Calu3 (cell line): ENCODE measurements around the gene UACA. TPM values are rescaled to one million over a fixed set of nuclear protein-coding genes. Genes with fewer than 3 reads are reported as not detected.

ENCODE experiments used
- BruUV-seq: library from RNA; stranded (reverse); fragments of 400-500 nt; replicated peaks from 2 replicates; lab custom pipeline; 2021; lab: Mats Ljungman, UMichigan
- CTCF ChIA-PET: fragments of 300-600 bp; sonication (Branson Sonifier 250); formaldehyde crosslinking; loops from one replicate; lab custom pipeline; 2022; ENCODE audit warnings: antibody characterized with exemption; lab: Charles Lee
- DNase-seq: peaks from one replicate; pipeline ENCODE4 v3.0.0; 2022
- H3K27ac Mint-ChIP-seq: one replicate; pipeline ENCODE4 v1.8.0; 2022; ENCODE audit warnings: mixed read lengths; ENCODE audit not compliant: unreplicated experiment
- H3K27me3 Mint-ChIP-seq: one replicate; pipeline ENCODE4 v1.8.0; 2022; ENCODE audit warnings: mixed read lengths; ENCODE audit not compliant: unreplicated experiment
- H3K36me3 Mint-ChIP-seq: one replicate; pipeline ENCODE4 v1.8.0; 2022; ENCODE audit warnings: mild to moderate bottlenecking, moderate library complexity, mixed read lengths; ENCODE audit not compliant: insufficient read depth, unreplicated experiment
- H3K4me1 Mint-ChIP-seq: one replicate; pipeline ENCODE4 v1.8.0; 2022; ENCODE audit warnings: mild to moderate bottlenecking, low read depth, mixed read lengths; ENCODE audit not compliant: unreplicated experiment
- H3K4me3 Mint-ChIP-seq: one replicate; pipeline ENCODE4 v1.8.0; 2022; ENCODE audit warnings: mild to moderate bottlenecking, low read depth, moderate library complexity, mixed read lengths; ENCODE audit not compliant: unreplicated experiment
- H3K9me3 Mint-ChIP-seq: one replicate; pipeline ENCODE4 v1.8.0; 2022; ENCODE audit warnings: low read depth, mixed read lengths; ENCODE audit not compliant: unreplicated experiment
- intact Hi-C: fragments of 100-400 bp; cut with micrococcal nuclease; formaldehyde crosslinking; loops from one replicate; pipeline ENCODE4 v1.10.0; 2022; ENCODE audit not compliant: unreplicated experiment
- total RNA-seq: library from RNA; stranded (reverse); gene quantifications from 2 replicates; pipeline ENCODE4 v1.2.3, GENCODE V29; 2022
- TF ChIP-seq, protein P1 (sequence below): fragments of 200-600 bp; IDR thresholded peaks from one replicate; pipeline ENCODE4 v1.8.0; 2022; ENCODE audit warnings: antibody characterized with exemption; ENCODE audit not compliant: unreplicated experiment

The UACA gene
- total RNA-seq, 1 experiment from 2014 or later: 35.5 TPM

DNA sequence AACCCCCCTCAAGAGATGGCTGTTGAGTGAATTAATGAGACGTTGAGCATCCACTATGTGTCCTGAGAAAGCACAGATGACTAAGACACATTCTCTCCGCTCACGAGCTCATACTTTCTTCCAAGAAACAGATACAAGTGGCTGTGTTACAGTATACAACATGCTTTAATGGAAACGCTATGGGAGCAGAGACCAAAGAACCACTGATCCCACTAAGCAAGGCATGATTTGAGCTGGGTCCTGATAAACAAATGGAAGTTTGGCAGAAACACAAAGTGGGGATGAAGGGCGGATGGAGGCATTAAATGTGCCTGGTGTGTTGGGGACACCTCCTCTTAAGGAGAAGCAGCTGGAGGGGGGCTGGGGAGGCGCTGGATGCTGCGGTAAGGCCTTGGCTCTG is 129.4 kb downstream of the UACA start:
- no peak overlapping the region for H3K27ac Mint-ChIP-seq
- DNase-seq: no peak
- BruUV-seq: no TSS peak
- TF ChIP-seq, protein P1, sequence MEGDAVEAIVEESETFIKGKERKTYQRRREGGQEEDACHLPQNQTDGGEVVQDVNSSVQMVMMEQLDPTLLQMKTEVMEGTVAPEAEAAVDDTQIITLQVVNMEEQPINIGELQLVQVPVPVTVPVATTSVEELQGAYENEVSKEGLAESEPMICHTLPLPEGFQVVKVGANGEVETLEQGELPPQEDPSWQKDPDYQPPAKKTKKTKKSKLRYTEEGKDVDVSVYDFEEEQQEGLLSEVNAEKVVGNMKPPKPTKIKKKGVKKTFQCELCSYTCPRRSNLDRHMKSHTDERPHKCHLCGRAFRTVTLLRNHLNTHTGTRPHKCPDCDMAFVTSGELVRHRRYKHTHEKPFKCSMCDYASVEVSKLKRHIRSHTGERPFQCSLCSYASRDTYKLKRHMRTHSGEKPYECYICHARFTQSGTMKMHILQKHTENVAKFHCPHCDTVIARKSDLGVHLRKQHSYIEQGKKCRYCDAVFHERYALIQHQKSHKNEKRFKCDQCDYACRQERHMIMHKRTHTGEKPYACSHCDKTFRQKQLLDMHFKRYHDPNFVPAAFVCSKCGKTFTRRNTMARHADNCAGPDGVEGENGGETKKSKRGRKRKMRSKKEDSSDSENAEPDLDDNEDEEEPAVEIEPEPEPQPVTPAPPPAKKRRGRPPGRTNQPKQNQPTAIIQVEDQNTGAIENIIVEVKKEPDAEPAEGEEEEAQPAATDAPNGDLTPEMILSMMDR: no peak
- CTCF ChIA-PET: interaction anchor here (1.8 kb wide), 2 partner anchors 10 to 65 kb away, joined by 6 to 7 read pairs; no protein-coding TSS in a partner anchor
- peaks cover 29% of the 10 kb centered on the region for H3K4me1 Mint-ChIP-seq
- H3K27me3 Mint-ChIP-seq: peaks cover 14% of the 10 kb centered on the region
- no peak overlapping the region for H3K4me3 Mint-ChIP-seq
- no peaks in the 10 kb centered on the region for H3K36me3 Mint-ChIP-seq
- H3K9me3 Mint-ChIP-seq: no peaks in the 10 kb centered on the region
- intact Hi-C loops: no loop called here

DNA sequence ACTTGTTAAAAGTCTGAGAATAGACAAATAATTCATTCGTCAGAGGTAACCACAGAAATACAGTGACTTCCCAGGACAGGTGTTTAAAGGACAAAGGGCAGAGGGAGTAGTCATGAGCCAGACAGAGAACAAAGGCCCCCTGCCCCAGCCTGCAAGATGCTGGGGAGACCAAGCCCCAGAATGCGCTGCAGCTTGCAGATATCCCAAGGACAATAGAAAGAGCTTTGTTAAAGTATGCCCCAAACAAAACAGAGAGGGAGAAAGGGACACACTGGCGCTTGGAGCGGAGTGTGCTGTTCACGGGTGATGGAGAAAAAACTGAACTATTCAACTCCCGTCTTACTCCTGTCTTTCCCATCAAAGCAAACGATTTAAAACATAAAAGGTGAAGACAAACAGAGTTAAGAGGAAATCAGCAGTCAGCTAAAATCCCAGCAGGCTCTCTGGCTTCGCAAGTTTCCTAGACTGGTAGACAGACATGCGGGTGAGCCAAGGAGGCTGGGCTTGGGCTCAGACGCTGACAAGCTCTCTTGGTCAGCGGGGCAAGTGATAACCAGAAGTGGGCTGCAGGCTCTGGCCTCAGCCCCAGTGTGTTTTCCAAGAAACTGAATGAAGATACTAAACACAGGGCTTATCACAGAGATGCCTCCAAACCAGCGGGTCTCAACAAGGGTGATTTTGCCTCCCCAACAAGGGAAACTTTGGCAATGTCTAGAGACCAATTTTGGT is 130.1 kb downstream of the UACA start:
- H3K36me3 Mint-ChIP-seq: no peaks in the 10 kb centered on the region
- H3K4me1 Mint-ChIP-seq: peaks cover 29% of the 10 kb centered on the region
- intact Hi-C loops: no loop called here
- no peak overlapping the region for H3K4me3 Mint-ChIP-seq
- H3K27ac Mint-ChIP-seq: no peak overlapping the region
- BruUV-seq: no TSS peak
- no peak for DNase-seq
- H3K27me3 Mint-ChIP-seq: peaks cover 22% of the 10 kb centered on the region
- CTCF ChIA-PET: interaction anchor here (1.0 to 1.8 kb wide), 3 partner anchors 10 to 175 kb away, joined by 3 to 7 read pairs (median 6); no protein-coding TSS in a partner anchor
- H3K9me3 Mint-ChIP-seq: no peaks in the 10 kb centered on the region
- TF ChIP-seq, protein P1: no peak

- DNase-seq: no peak
- CTCF ChIA-PET: interaction anchor here (1.0 to 1.8 kb wide), 4 partner anchors 11 to 176 kb away, joined by 3 to 7 read pairs (median 4); no protein-coding TSS in a partner anchor
- intact Hi-C loops: no loop called here
Measured at GRCh38 chr15:70632491-70633102, 130.8 kb downstream of the UACA start.

DNA sequence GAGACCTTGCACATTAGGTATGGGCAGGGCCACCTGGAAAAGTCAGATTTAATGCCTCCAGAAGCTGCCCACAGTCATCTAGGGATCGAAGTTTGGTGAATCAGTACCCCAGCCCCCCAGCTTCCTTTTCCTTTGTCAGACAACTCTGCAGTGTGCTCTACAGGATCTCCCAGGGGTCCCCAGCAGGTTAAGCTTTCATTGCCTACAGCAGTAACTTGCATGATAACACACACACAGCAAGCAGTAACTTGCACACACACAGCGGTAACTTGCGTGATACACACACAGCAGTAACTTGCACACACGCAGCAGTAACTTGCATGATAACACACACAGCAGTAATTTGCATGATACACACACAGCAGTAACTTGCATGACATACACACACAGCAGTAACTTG is 131.3 kb downstream of the UACA start:
- intact Hi-C loops: no loop called here
- Mint-ChIP-seq H3K9me3 (no peaks in the 10 kb centered on the region), H3K4me1 (peaks cover 28% of the 10 kb centered on the region), H3K4me3 (no peak overlapping the region), H3K27ac (no peak overlapping the region), H3K36me3 (no peaks in the 10 kb centered on the region), H3K27me3 (peaks cover 25% of the 10 kb centered on the region)
- CTCF ChIA-PET: interaction anchor here (1.0 to 1.8 kb wide), 4 partner anchors 12 to 176 kb away, joined by 3 to 7 read pairs (median 4); no protein-coding TSS in a partner anchor
- TF ChIP-seq, protein P1: no peak
- DNase-seq: no peak
- BruUV-seq: no TSS peak

More at GRCh38 chr15:70632491-70633102, 130.8 kb downstream of the UACA start:
- Mint-ChIP-seq H3K9me3 (no peaks in the 10 kb centered on the region), H3K4me3 (no peak overlapping the region), H3K36me3 (no peaks in the 10 kb centered on the region), H3K27me3 (peaks cover 25% of the 10 kb centered on the region), H3K27ac (no peak overlapping the region), H3K4me1 (peaks cover 29% of the 10 kb centered on the region)
- no TSS peak for BruUV-seq
- TF ChIP-seq, protein P1: no peak
